Astrocyte of the spinal cord (primary cell): Measurements from ENCODE around the gene KRTAP10-2.

Source experiments
- DNase-seq: peaks from one replicate; pipeline ENCODE4 v3.0.0; 2011; ENCODE audit warnings: low read depth, low spot score
- H3K4me3 ChIP-seq: 2 replicates; pipeline ENCODE4 v1.5.1; 2011; ENCODE audit warnings: low read depth, mild to moderate bottlenecking, low read length, moderate library complexity
- in situ Hi-C: cut with HindIII; loops from 2 replicates; pipeline ENCODE4 v1.10.0; 2017; ENCODE audit warnings: low sequenced_read_pairs
- TF ChIP-seq, protein P1 (sequence below): IDR thresholded peaks from 2 replicates; pipeline ENCODE4 v1.5.1; 2012; ENCODE audit warnings: low read depth, mild to moderate bottlenecking, low read length, inconsistent platforms

KRTAP10-2 gene

DNA sequence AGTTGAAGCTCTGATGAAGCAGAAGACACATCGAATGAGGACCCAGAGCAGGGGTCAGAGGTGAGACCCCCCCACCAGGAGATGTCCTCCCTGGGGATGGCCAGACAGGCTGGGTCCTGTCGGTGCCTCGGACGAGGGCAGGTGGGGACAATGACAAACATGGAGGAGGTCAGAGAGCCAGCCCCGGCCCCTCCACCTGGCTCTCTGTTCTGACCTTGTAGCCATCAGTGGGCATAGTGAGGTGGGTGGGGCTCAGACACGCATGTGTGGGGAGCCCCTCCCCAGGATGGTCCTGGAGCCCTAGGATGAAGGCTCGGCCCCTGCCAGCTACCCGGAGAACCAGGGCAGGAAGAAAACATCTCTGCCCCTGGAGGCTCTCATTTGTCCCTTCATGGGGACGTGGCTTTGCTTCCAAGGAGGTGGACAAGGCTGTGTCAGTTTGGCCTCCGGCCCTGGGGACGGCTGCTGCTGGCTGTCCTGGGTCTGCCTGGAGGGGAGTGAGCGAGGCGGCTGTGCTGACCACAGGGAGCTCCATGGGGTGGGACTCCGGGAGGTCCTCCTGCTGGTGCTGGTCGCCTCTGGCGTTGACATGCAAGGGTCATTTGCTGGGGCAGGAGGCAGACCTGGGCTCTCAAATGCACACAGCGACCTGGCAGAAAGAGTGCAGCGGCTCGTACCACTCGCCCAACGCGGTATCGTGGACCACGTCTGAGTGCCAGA is 38.4 kb upstream of the KRTAP10-2 start:
- in situ Hi-C loops, result no loop called here
- TF ChIP-seq, protein P1, sequence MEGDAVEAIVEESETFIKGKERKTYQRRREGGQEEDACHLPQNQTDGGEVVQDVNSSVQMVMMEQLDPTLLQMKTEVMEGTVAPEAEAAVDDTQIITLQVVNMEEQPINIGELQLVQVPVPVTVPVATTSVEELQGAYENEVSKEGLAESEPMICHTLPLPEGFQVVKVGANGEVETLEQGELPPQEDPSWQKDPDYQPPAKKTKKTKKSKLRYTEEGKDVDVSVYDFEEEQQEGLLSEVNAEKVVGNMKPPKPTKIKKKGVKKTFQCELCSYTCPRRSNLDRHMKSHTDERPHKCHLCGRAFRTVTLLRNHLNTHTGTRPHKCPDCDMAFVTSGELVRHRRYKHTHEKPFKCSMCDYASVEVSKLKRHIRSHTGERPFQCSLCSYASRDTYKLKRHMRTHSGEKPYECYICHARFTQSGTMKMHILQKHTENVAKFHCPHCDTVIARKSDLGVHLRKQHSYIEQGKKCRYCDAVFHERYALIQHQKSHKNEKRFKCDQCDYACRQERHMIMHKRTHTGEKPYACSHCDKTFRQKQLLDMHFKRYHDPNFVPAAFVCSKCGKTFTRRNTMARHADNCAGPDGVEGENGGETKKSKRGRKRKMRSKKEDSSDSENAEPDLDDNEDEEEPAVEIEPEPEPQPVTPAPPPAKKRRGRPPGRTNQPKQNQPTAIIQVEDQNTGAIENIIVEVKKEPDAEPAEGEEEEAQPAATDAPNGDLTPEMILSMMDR, result no peak
- H3K4me3 ChIP-seq, result no peak overlapping the region

DNA sequence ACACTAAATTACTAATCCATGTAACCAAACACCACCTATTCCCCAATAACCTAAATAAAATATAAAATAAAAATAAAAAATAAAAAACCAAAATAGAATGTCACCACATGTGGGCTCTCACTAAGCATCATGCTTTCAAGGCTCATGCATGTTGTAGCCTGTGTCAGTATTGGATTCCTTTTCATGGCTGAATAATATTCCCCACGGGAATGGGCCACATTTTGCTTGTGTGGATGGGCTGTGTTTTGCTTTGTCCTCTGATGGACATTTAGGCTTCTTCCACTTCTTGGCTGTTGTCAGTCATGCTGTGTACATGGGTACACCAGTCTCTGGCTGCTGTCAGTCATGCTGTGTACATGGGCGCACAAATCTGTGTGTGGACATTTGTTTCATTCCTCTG is 37.8 kb upstream of the KRTAP10-2 start:
- no peak overlapping the region for H3K4me3 ChIP-seq
- TF ChIP-seq, protein P1, result no peak
- in situ Hi-C loops, result no loop called here
- no peak for DNase-seq

More for the DNA sequence above, 38.4 kb upstream of the KRTAP10-2 start:
- DNase-seq, result no peak

DNA sequence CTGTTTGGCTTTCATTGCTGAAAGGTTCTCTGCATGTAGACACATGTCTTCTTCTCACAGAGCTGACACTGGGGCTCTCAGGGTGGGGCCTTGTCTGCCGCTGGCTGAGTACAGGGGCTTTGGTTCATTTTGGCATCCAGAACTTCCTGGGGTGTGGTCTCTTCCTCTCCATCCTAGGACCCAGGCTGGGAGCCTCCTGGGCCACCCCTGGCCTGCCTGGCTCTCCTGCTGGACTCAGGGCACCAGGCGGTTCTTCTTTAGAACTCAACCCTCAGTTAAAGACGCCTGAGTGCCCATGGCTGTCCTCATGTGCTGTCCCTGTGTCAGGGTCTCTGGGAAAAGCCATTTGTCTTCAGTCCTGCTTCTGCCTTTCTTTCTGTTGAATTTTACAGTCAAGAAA is 34.6 kb upstream of the KRTAP10-2 start:
- in situ Hi-C loops, result no loop called here
- TF ChIP-seq, protein P1, result no peak
- H3K4me3 ChIP-seq, result no peak overlapping the region
- DNase-seq, result no peak

DNA sequence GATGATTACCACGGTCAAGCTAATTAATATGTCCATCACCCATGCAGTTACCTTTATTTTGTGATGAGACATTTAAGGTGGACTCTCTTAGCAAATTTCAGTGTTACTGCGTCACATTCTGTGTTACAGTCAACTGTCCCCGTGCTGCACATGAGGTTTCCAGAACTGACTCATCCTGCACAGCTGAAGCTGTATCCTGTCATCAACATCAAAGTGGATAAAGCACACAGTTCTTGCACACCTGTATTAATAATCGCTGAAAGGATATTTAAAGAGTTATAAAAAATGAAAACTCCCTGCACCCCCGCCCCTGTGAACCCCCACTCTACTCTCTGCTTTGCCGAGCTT is 32.5 kb upstream of the KRTAP10-2 start:
- TF ChIP-seq, protein P1, result no peak
- DNase-seq, result no peak
- in situ Hi-C loops, result no loop called here
- no peak overlapping the region for H3K4me3 ChIP-seq

DNA sequence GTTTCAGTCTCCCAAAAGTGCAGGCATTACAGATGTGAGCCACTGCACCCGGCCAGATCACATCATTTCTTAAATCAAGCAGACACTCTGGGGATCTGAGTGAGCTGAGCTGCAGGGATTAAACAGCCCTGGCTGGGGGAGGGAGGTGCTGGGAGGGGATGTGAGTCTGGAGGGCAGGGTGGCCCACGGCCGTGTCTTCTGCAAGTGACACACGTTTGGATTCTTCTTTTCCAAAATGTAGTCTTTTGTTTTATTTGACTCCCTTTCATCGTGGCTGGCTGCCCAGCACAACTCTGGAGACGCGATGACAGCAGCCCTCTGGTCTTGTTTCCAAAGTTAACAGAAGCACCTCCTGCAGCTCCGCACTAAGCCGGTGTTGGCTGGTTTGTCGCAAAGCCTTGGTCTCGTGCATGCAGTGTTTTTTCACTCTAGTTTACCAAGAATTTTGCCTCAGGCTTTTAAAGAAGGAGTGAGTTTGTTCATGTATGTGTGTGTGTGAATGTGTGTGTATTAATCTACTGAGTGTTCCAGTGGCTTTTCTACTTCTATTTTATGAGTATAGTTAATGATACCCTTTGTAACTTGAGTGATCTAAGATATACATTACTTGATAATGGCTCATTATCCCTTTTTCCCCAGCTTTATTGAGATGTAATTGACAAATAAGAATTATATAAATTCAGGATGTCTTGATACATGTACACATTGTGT is 31.9 kb upstream of the KRTAP10-2 start:
- in situ Hi-C loops, result no loop called here
- no peak for DNase-seq
- TF ChIP-seq, protein P1, result no peak
- H3K4me3 ChIP-seq, result no peak overlapping the region

DNA sequence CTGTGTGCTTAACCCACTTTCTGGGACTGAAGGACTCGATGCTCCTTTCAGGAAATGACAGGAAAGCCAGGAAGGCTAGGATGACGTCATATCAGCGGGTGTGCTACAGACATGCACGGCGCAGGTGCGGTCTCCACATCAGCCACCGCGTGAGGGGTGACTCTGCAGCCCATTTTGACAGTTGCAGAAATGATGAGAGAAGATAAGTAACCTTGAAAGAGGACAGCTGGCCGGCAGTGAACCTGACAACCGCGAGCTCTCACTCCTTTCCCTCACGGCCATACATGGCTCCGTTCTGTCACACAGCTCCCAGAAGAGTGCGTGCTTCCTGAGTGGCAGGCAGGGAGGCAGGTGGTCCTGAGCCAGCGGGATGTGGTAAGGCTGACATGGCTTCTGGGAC is 30.8 kb upstream of the KRTAP10-2 start:
- in situ Hi-C loops, result no loop called here
- DNase-seq, result no peak
- TF ChIP-seq, protein P1, result no peak
- no peak overlapping the region for H3K4me3 ChIP-seq
